Occipital lobe (tissue), 2 donors: Measurements from ENCODE around the gene LRRC71. TPM values are rescaled to one million over a fixed set of nuclear protein-coding genes. Genes with fewer than 3 reads are reported as not detected.

Source experiments
- DNase-seq: peaks from one replicate; lab custom pipeline; 2025; lab: John Stamatoyannopoulos, UW
- total RNA-seq: library from RNA; depleted of rRNA; stranded (reverse); fragments of >200 nt; gene quantifications from one replicate; pipeline ENCODE4 v1.2.3, GENCODE V29; 2014

The LRRC71 gene
- total RNA-seq: 0.16 TPM

- peak; percentile 26 for DNase-seq
These were observed at the start of gene LRRC71 for GRCh38 chr1:156920233-156921052. Gene LRRC71, plus strand, starts transcription at chr1:156920632. Its CDS starts 172 bp downstream, at chr1:156920804.

- DNase-seq: no peak
These were observed 46.8 kb upstream of the LRRC71 start for GRCh38 chr1:156873659-156874058.

- no peak for DNase-seq
These were observed 46.3 kb upstream of the LRRC71 start for GRCh38 chr1:156874142-156874541.

- DNase-seq: no peak
These were observed 45.7 kb upstream of the LRRC71 start for GRCh38 chr1:156874572-156875340.

GRCh38 chr1:156875341-156875615 is 45.2 kb upstream of the LRRC71 start:
- no peak for DNase-seq

GRCh38 chr1:156876281-156876680 is 44.2 kb upstream of the LRRC71 start:
- no peak for DNase-seq

GRCh38 chr1:156877433-156878170 is 42.8 kb upstream of the LRRC71 start:
- DNase-seq: no peak

- DNase-seq: no peak
These were observed 40.6 kb upstream of the LRRC71 start for GRCh38 chr1:156879876-156880275.

- no peak for DNase-seq
These were observed 40.0 kb upstream of the LRRC71 start for GRCh38 chr1:156880473-156880872.

GRCh38 chr1:156881101-156881500 is 39.3 kb upstream of the LRRC71 start:
- DNase-seq: no peak

GRCh38 chr1:156881663-156882062 is 38.8 kb upstream of the LRRC71 start:
- no peak for DNase-seq

- DNase-seq: no peak
These were observed 37.9 kb upstream of the LRRC71 start for GRCh38 chr1:156882543-156882942.

- DNase-seq: no peak
These were observed 36.5 kb upstream of the LRRC71 start for GRCh38 chr1:156883919-156884318.

- no peak for DNase-seq
These were observed 35.8 kb upstream of the LRRC71 start for GRCh38 chr1:156884560-156885184.

GRCh38 chr1:156885314-156885713 is 35.1 kb upstream of the LRRC71 start:
- DNase-seq: no peak

- DNase-seq: no peak
These were observed 34.5 kb upstream of the LRRC71 start for GRCh38 chr1:156885880-156886355.

- no peak for DNase-seq
These were observed 33.7 kb upstream of the LRRC71 start for GRCh38 chr1:156886583-156887281.

- no peak for DNase-seq
These were observed 33.1 kb upstream of the LRRC71 start for GRCh38 chr1:156887317-156887716.

GRCh38 chr1:156887734-156888133 is 32.7 kb upstream of the LRRC71 start:
- DNase-seq: no peak

- peak; percentile 65 for DNase-seq
These were observed 30.4 kb upstream of the LRRC71 start for GRCh38 chr1:156889802-156890580.
